ENCODE results near the gene FBXO38.

DNA sequence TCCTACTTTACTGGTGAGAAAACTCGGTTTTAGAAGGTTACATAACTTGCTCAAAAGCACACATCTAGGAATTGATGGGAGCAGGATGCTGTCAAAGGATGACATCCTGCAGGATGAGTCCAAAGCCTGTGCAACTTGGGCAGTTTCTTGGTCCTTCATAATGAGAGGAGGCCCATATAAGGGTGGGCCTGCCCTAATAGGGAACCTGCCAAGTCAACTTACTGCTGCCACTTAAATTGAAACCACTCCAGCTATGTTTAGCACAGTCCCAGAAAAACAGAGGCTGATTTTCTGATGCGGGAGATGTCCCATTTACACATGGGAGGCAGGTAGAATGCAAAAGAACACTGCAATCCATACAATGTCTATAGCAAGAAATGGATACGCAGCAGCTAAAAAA, 61.8 kb downstream of the FBXO38 start:
- no peak for TF ChIP-seq CTCF (IDR thresholded peaks at IDR 0.05)
- TF ChIP-seq POLR2A (IDR thresholded peaks at IDR 0.05): no peak

Data from adrenal gland (tissue), 5 donors.